NT2/D1 (cell line): Measurements from ENCODE around the gene TEX52.

ENCODE experiments used
- DNase-seq: peaks from one replicate; pipeline ENCODE4 v3.0.0-alpha.2; 2011; ENCODE audit warnings: low read depth, low spot score
- H3K27me3 ChIP-seq: 2 replicates; pipeline ENCODE4 v1.6.0; 2011; ENCODE audit warnings: mild to moderate bottlenecking; ENCODE audit not compliant: insufficient read length, insufficient read depth
- H3K36me3 ChIP-seq: 2 replicates; pipeline ENCODE4 v1.6.1; 2011; ENCODE audit warnings: mild to moderate bottlenecking, low read length, mixed read lengths; ENCODE audit not compliant: insufficient read depth, insufficient read length
- H3K4me1 ChIP-seq: 2 replicates; pipeline ENCODE4 v1.5.1; 2011; ENCODE audit not compliant: insufficient read depth, insufficient read length
- H3K4me3 ChIP-seq: 2 replicates; pipeline ENCODE4 v1.5.1; 2011; ENCODE audit warnings: low read depth; ENCODE audit not compliant: insufficient read length
- H3K9ac ChIP-seq: 2 replicates; pipeline ENCODE4 v1.6.0; 2011; ENCODE audit warnings: low read depth; ENCODE audit not compliant: insufficient read length
- H3K9me3 ChIP-seq: 2 replicates; pipeline ENCODE4 v1.5.1; 2011; ENCODE audit warnings: mild to moderate bottlenecking, low read length; ENCODE audit not compliant: insufficient read depth
- SUZ12 ChIP-seq: IDR thresholded peaks from 2 replicates; pipeline ENCODE4 v1.6.1; 2011; ENCODE audit not compliant: insufficient read length, insufficient read depth; ENCODE audit errors: extremely low read depth
- YY1 ChIP-seq: IDR thresholded peaks from 2 replicates; pipeline ENCODE4 v1.6.1; 2011; ENCODE audit not compliant: insufficient read length, insufficient read depth
- ZNF274 ChIP-seq: IDR thresholded peaks from 2 replicates; pipeline ENCODE4 v1.6.1; 2011; ENCODE audit warnings: mild to moderate bottlenecking, low read depth, low read length

The TEX52 gene

GRCh38 chr12:2857021-2857431 lies at the start of gene TEX52:
TSS of gene TEX52 (minus strand) at chr12:2857039. CDS start at chr12:2857026, 13 bp downstream.
- H3K4me3 ChIP-seq = no peak within 1 kb of the TSS

DNA sequence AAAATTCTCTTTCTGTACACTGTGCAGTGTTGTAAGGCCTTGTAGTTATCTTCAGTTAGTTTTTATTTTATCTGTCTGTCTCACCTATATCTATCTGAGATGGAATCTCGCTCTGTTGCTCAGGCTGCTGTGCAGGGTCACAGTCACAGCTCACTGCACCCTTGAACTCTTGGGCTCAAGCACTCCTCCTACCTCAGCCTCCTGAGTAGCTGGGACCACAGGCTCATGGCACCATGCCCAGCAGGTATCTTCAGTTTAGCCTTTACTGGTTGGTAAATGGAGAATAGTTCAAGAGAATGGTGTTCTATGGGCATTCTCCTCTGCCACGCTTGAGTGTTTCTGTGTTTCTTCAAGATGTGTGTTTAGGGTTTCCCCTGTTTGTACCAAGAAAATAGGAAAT lies 47.4 kb upstream of the TEX52 start:
- no peaks in the 10 kb centered on the region for H3K9me3 ChIP-seq
- TF ChIP-seq SUZ12 (no peak), ZNF274 (no peak), YY1 (no peak)
- H3K9ac ChIP-seq = no peak overlapping the region
- no peak for DNase-seq
- no peaks in the 10 kb centered on the region for H3K4me1 ChIP-seq
- H3K4me3 ChIP-seq = no peak overlapping the region
- peaks cover 10% of the 10 kb centered on the region for H3K36me3 ChIP-seq
- H3K27me3 ChIP-seq = no peaks in the 10 kb centered on the region

More at GRCh38 chr12:2857021-2857431, at the start of gene TEX52:
- Histone ChIP-seq H3K9me3 (no peaks in the 10 kb centered on the region), H3K27me3 (no peaks in the 10 kb centered on the region), H3K36me3 (peaks cover 54% of the 10 kb centered on the region), H3K9ac (peak within 1 kb of the TSS; percentile 13), H3K4me1 (peaks cover 20% of the 10 kb centered on the region)
- no peak for DNase-seq
- TF ChIP-seq ZNF274 = no peak
- TF ChIP-seq YY1 = no peak
- no peak for TF ChIP-seq SUZ12

GRCh38 chr12:2902272-2902880 lies 45.5 kb upstream of the TEX52 start:
- Histone ChIP-seq H3K4me1 (no peaks in the 10 kb centered on the region), H3K27me3 (no peaks in the 10 kb centered on the region), H3K9ac (no peak overlapping the region), H3K4me3 (no peak overlapping the region), H3K36me3 (peaks cover 12% of the 10 kb centered on the region), H3K9me3 (no peaks in the 10 kb centered on the region)
- TF ChIP-seq YY1 (no peak), SUZ12 (no peak)
- no peak for DNase-seq

GRCh38 chr12:2900642-2901041 lies 43.8 kb upstream of the TEX52 start:
- Histone ChIP-seq H3K9ac (no peak overlapping the region), H3K9me3 (no peaks in the 10 kb centered on the region), H3K27me3 (no peaks in the 10 kb centered on the region), H3K4me3 (no peak overlapping the region), H3K4me1 (no peaks in the 10 kb centered on the region), H3K36me3 (peaks cover 24% of the 10 kb centered on the region)
- no peak for TF ChIP-seq ZNF274
- no peak for TF ChIP-seq YY1
- TF ChIP-seq SUZ12 = no peak
- DNase-seq = no peak

GRCh38 chr12:2897418-2897817 lies 40.6 kb upstream of the TEX52 start:
- no peak for DNase-seq
- H3K9ac ChIP-seq = no peak overlapping the region

DNA sequence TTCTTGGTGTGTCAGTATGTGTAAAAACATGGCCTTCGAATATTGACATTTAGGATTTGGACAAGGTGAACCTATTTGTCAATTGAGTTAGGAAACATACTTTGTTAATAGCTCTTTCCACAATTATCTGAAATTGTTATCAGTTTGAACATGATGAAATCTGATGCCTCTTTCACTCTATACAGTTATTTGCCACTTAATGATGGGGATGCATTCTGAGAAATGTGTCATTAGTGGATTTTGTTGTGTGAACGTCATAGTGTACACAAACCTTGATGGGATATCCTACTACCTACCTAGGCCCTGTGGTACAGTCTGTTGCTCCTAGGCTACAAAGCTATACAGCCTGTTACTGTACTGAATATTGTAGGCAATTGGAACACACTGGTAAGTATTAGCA lies 38.7 kb upstream of the TEX52 start:
- peaks cover 21% of the 10 kb centered on the region for H3K36me3 ChIP-seq
- DNase-seq = no peak
- H3K9ac ChIP-seq = no peak overlapping the region
- H3K27me3 ChIP-seq = no peaks in the 10 kb centered on the region
- no peak for TF ChIP-seq ZNF274
- no peak for TF ChIP-seq SUZ12
- no peak for TF ChIP-seq YY1
- no peak overlapping the region for H3K4me3 ChIP-seq
- H3K4me1 ChIP-seq = peaks cover 3% of the 10 kb centered on the region
- no peaks in the 10 kb centered on the region for H3K9me3 ChIP-seq

More at GRCh38 chr12:2897418-2897817, 40.6 kb upstream of the TEX52 start:
- peaks cover 21% of the 10 kb centered on the region for H3K36me3 ChIP-seq
- no peak overlapping the region for H3K4me3 ChIP-seq
- H3K4me1 ChIP-seq = peaks cover 3% of the 10 kb centered on the region
- no peak for TF ChIP-seq SUZ12
- H3K27me3 ChIP-seq = no peaks in the 10 kb centered on the region
- no peaks in the 10 kb centered on the region for H3K9me3 ChIP-seq

GRCh38 chr12:2895051-2895451 lies 38.2 kb upstream of the TEX52 start:
- Histone ChIP-seq H3K9me3 (no peaks in the 10 kb centered on the region), H3K9ac (no peak overlapping the region), H3K4me3 (no peak overlapping the region), H3K4me1 (peaks cover 3% of the 10 kb centered on the region), H3K36me3 (peaks cover 21% of the 10 kb centered on the region), H3K27me3 (no peaks in the 10 kb centered on the region)
- TF ChIP-seq YY1 = no peak
- no peak for TF ChIP-seq SUZ12
- no peak for TF ChIP-seq ZNF274
- DNase-seq = no peak
